ENCODE measurements around the gene DEFB132. TPM values are rescaled to one million over a fixed set of nuclear protein-coding genes. Genes with fewer than 3 reads are reported as not detected.

Gene DEFB132
- total and polyA plus RNA-seq, 9 of the 15 experiments (the other 6 are each of a cell fraction or from before 2014, with no cell fraction given), result not detected

DNA sequence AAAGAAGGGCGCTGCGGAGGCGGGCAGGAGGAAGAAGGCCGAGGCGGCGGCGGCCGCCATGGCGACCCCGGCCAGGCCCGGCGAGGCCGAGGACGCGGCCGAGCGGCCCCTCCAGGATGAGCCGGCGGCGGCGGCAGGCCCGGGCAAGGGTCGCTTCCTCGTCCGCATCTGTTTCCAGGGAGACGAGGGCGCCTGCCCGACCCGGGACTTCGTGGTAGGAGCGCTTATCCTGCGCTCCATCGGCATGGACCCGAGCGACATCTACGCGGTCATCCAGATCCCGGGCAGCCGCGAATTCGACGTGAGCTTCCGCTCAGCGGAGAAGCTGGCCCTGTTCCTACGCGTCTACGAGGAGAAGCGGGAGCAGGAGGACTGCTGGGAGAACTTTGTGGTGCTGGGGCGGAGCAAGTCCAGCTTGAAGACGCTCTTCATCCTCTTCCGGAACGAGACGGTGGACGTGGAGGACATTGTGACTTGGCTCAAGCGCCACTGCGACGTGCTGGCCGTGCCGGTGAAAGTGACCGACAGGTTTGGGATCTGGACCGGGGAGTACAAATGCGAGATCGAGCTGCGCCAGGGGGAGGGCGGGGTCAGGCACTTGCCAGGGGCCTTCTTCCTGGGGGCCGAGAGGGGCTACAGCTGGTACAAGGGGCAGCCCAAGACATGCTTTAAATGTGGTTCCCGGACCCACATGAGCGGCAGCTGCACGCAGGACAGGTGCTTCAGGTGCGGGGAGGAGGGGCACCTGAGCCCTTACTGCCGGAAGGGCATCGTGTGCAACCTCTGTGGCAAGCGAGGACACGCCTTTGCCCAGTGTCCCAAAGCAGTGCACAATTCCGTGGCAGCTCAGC, 40.6 kb downstream of the DEFB132 start (continued):
- TF ChIP-seq STAG1 (CRISPR knock-in tag; IDR thresholded peaks at IDR 0.05; ENCODE audit: borderline replicate concordance) (no peak; the same call in 1 of the 2 replicates), KDM1A (IDR thresholded peaks at IDR 0.05) (no peak), ZKSCAN8 (CRISPR knock-in tag; IDR thresholded peaks at IDR 0.05) (no peak), SMARCA4 (IDR thresholded peaks at IDR 0.05) (no peak), ZNF384 (IDR thresholded peaks at IDR 0.05; ENCODE audit: low read depth, low read length) (no peak), CREM (IDR thresholded peaks at IDR 0.05; ENCODE audit: low read depth) (peak; percentile 25), HCFC1 (IDR thresholded peaks at IDR 0.05; ENCODE audit: low read depth, low read length) (0 out of 2 replicates have a peak, but pooled peaks have one; percentile 13), CC2D1A (IDR thresholded peaks at IDR 0.05) (peak; percentile 45; the same call in 1 of the 2 replicates), ATF4 (CRISPR knock-in tag; IDR thresholded peaks at IDR 0.05) (no peak), ZNF253 (CRISPR knock-in tag; conservative IDR thresholded peaks at IDR 0.05) (no peak), ADNP (tag; IDR thresholded peaks at IDR 0.05) (no peak), ARID1B (IDR thresholded peaks at IDR 0.05) (no peak), RAD21 (CRISPR knock-in tag; conservative IDR thresholded peaks at IDR 0.05 in 1 of 2, IDR thresholded peaks at IDR 0.05 in 1 of 2) (peak in 1 of 2 experiments; percentile 7; a peak in 1 of 4 replicates), LARP7 (IDR thresholded peaks at IDR 0.05) (no peak), RBBP5 (IDR thresholded peaks at IDR 0.05; ENCODE audit: borderline replicate concordance, insufficient read depth, low read length, poor library complexity, severe bottlenecking) (peak; percentile 84), HMG20B (CRISPR knock-in tag; IDR thresholded peaks at IDR 0.05) (no peak), HIVEP1 (CRISPR knock-in tag; IDR thresholded peaks at IDR 0.05) (no peak), CBX8 (IDR thresholded peaks at IDR 0.05; ENCODE audit: borderline replicate concordance, extremely low read depth, low read depth, low read length, poor library complexity, severe bottlenecking) (no peak), SNRNP70 (optimal IDR thresholded peaks at IDR 0.05; ENCODE audit: low read depth, low read length) (no peak), SRSF1 (IDR thresholded peaks at IDR 0.05; ENCODE audit: low read depth, low read length) (no peak), NCOR1 (IDR thresholded peaks at IDR 0.05) (no peak), SIN3A (IDR thresholded peaks at IDR 0.05; ENCODE audit: borderline replicate concordance in 2 of 2, control insufficient read depth in 1 of 2, low read depth in 2 of 2, low read length in 2 of 2) (0 out of 4 replicates have a peak, but pooled peaks of 1 of the 2 experiments have one; percentile 27), ZNF507 (tag; conservative IDR thresholded peaks at IDR 0.05) (no peak), ZFP30 (CRISPR knock-in tag; IDR thresholded peaks at IDR 0.05; ENCODE audit: borderline replicate concordance) (no peak), ZNF311 (CRISPR knock-in tag; IDR thresholded peaks at IDR 0.05) (no peak), NFIX (CRISPR knock-in tag; IDR thresholded peaks at IDR 0.05; ENCODE audit: low read depth) (no peak), CBFA2T2 (conservative IDR thresholded peaks at IDR 0.05) (no peak)
- TF ChIP-seq, protein P1, sequence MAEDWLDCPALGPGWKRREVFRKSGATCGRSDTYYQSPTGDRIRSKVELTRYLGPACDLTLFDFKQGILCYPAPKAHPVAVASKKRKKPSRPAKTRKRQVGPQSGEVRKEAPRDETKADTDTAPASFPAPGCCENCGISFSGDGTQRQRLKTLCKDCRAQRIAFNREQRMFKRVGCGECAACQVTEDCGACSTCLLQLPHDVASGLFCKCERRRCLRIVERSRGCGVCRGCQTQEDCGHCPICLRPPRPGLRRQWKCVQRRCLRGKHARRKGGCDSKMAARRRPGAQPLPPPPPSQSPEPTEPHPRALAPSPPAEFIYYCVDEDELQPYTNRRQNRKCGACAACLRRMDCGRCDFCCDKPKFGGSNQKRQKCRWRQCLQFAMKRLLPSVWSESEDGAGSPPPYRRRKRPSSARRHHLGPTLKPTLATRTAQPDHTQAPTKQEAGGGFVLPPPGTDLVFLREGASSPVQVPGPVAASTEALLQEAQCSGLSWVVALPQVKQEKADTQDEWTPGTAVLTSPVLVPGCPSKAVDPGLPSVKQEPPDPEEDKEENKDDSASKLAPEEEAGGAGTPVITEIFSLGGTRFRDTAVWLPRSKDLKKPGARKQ (CRISPR knock-in tag; IDR thresholded peaks at IDR 0.05), result no peak
